GM23338 (cell line): ENCODE data around the gene S100B. TPM values are rescaled to one million over a fixed set of nuclear protein-coding genes. Genes with fewer than 3 reads are reported as not detected.

Experiments used
- ATAC-seq: fragments of 200-7000 bp; cut with Tn5 transposase; 3 replicates; pipeline ENCODE4 v1.9.1; 2020
- DNase-seq: peaks from one replicate; pipeline ENCODE4 v3.0.0-alpha.2; 2015; ENCODE audit warnings: low spot score
- H2AFZ ChIP-seq: fragments of 200-600 bp; sonication (generic); 2 replicates; pipeline ENCODE4 v1.8.0; 2016; ENCODE audit warnings: antibody characterized with exemption, mild to moderate bottlenecking, moderate library complexity
- H3F3A ChIP-seq: fragments of 200-600 bp; sonication (generic); replicated peaks from 2 replicates; pipeline ENCODE4 v1.8.0; 2017; ENCODE audit warnings: antibody characterized with exemption, mixed run types, low read depth
- H3K27ac ChIP-seq: fragments of 200-600 bp; sonication (generic); 2 replicates; pipeline ENCODE4 v1.6.1; 2016; ENCODE audit warnings: low read depth
- H3K27me3 ChIP-seq: fragments of 200-600 bp; sonication (generic); 2 replicates; pipeline ENCODE4 v1.8.0; 2016; ENCODE audit warnings: mild to moderate bottlenecking, mixed run types, moderate library complexity; ENCODE audit not compliant: insufficient read depth
- H3K36me3 ChIP-seq: fragments of 200-600 bp; sonication (generic); 2 replicates; pipeline ENCODE4 v1.8.0; 2016; ENCODE audit warnings: mild to moderate bottlenecking; ENCODE audit not compliant: insufficient read depth
- H3K4me1 ChIP-seq: fragments of 200-600 bp; sonication (generic); 2 replicates; pipeline ENCODE4 v1.8.0; 2016; ENCODE audit warnings: mild to moderate bottlenecking, moderate library complexity; ENCODE audit not compliant: insufficient read depth
- H3K4me2 ChIP-seq: fragments of 200-600 bp; sonication (generic); 2 replicates; pipeline ENCODE4 v1.7.1; 2017; ENCODE audit warnings: mixed run types
- H3K4me3 ChIP-seq: fragments of 200-600 bp; sonication (generic); 2 replicates; pipeline ENCODE4 v1.6.1; 2016; ENCODE audit warnings: mixed run types
- H3K79me2 ChIP-seq: fragments of 200-600 bp; sonication (generic); replicated peaks from 2 replicates; pipeline ENCODE4 v1.8.0; 2017; ENCODE audit warnings: mild to moderate bottlenecking; ENCODE audit not compliant: insufficient read depth
- H3K9me2 ChIP-seq: fragments of 200-600 bp; sonication (generic); 2 replicates; pipeline ENCODE4 v1.8.0; 2017; ENCODE audit not compliant: insufficient read depth
- H4K20me1 ChIP-seq: fragments of 200-600 bp; sonication (generic); replicated peaks from 2 replicates; pipeline ENCODE4 v1.8.0; 2017; ENCODE audit warnings: mild to moderate bottlenecking; ENCODE audit not compliant: insufficient read depth
- H3K27ac Mint-ChIP-seq: 2 replicates; pipeline ENCODE4 v1.8.0; 2020; ENCODE audit warnings: inconsistent platforms, mild to moderate bottlenecking, moderate library complexity, mixed read lengths
- H3K27me3 Mint-ChIP-seq: 3 replicates; pipeline ENCODE4 v1.8.0; 2022; ENCODE audit warnings: low read depth, mild to moderate bottlenecking, moderate library complexity, mixed read lengths, inconsistent platforms; ENCODE audit not compliant: insufficient read depth, poor library complexity
- H3K36me3 Mint-ChIP-seq: 3 replicates; pipeline ENCODE4 v1.8.0; 2021; ENCODE audit warnings: low read depth, mild to moderate bottlenecking, inconsistent platforms, moderate library complexity, mixed read lengths
- H3K4me1 Mint-ChIP-seq: 3 replicates; pipeline ENCODE4 v1.8.0; 2020; ENCODE audit warnings: mild to moderate bottlenecking, inconsistent platforms, mixed read lengths
- H3K4me3 Mint-ChIP-seq: 3 replicates; pipeline ENCODE4 v1.8.0; 2021; ENCODE audit warnings: moderate library complexity, mild to moderate bottlenecking, inconsistent platforms, mixed read lengths
- H3K9me3 Mint-ChIP-seq: 3 replicates; pipeline ENCODE4 v1.8.0; 2020; ENCODE audit warnings: moderate library complexity, mild to moderate bottlenecking, inconsistent platforms, mixed read lengths
- ETS1 ChIP-seq: IDR thresholded peaks from 2 replicates; pipeline ENCODE4 v1.6.1; 2016; ENCODE audit warnings: antibody characterized with exemption
- EZH2 ChIP-seq: fragments of 200-600 bp; sonication (generic); IDR thresholded peaks from one replicate; pipeline ENCODE4 v1.8.0; 2017; ENCODE audit warnings: antibody characterized with exemption, mild to moderate bottlenecking, low read depth; ENCODE audit not compliant: unreplicated experiment
- JUNB ChIP-seq: IDR thresholded peaks from one replicate; pipeline ENCODE4 v1.6.1; 2016; ENCODE audit warnings: antibody characterized with exemption; ENCODE audit not compliant: unreplicated experiment
- NANOG ChIP-seq: IDR thresholded peaks from 2 replicates; pipeline ENCODE4 v1.6.1; 2016; ENCODE audit warnings: antibody characterized with exemption, borderline replicate concordance
- POLR2AphosphoS5 ChIP-seq: IDR thresholded peaks from 2 replicates; pipeline ENCODE4 v1.6.1; 2016; ENCODE audit warnings: antibody characterized with exemption, low read depth
- REST ChIP-seq: IDR thresholded peaks from one replicate; pipeline ENCODE4 v1.6.1; 2018; ENCODE audit warnings: antibody characterized with exemption; ENCODE audit not compliant: unreplicated experiment
- STAT1 ChIP-seq: IDR thresholded peaks from one replicate; pipeline ENCODE4 v1.6.1; 2016; ENCODE audit warnings: antibody characterized with exemption; ENCODE audit not compliant: unreplicated experiment
- ZNF114 ChIP-seq: fragments of 250-450 bp; sonication (Bioruptor Pico); IDR thresholded peaks from 2 replicates; pipeline ENCODE4 v1.5.0; 2020; ENCODE audit warnings: mild to moderate bottlenecking, moderate library complexity
- ZNF331 ChIP-seq: fragments of 250-450 bp; sonication (Bioruptor Pico); IDR thresholded peaks from 2 replicates; pipeline ENCODE4 v1.5.0; 2020; ENCODE audit warnings: low read depth, mild to moderate bottlenecking, moderate library complexity
- polyA plus RNA-seq: library from polyadenylated mRNA; unstranded; fragments of >200 nt; fragmentation: Nextera tagmentation; extraction: Ambion mirVana; gene quantifications from 2 replicates; pipeline ENCODE4 v1.2.1, GENCODE V29; 2016
- total RNA-seq: library from RNA; depleted of rRNA; stranded (reverse); fragments of >200 nt; shearing (Covaris generic); gene quantifications from 2 replicates; pipeline ENCODE4 v1.2.3, GENCODE V29; 2014

S100B gene
- total and polyA plus RNA-seq, 2 experiments from 2014 or later, result 0.97 to 1.5 TPM

GRCh38 chr21:46605767-46606426 lies 1.0 kb upstream of the S100B start:
- peak overlapping the region; percentile 91 for H2AFZ ChIP-seq
- no peak overlapping the region for H3K27ac ChIP-seq
- no peak for TF ChIP-seq EZH2
- TF ChIP-seq ZNF331 (CRISPR knock-in tag), result no peak
- TF ChIP-seq ZNF114 (CRISPR knock-in tag), result no peak
- TF ChIP-seq ETS1, result no peak
- TF ChIP-seq STAT1, result no peak
- TF ChIP-seq NANOG, result no peak
- H3K4me3 ChIP-seq, result no peak overlapping the region
- no peaks in the 10 kb centered on the region for H4K20me1 ChIP-seq
- H3K9me3 Mint-ChIP-seq, result peaks cover 7% of the 10 kb centered on the region; the same call in 2 of the 3 replicates
- no peak overlapping the region for H3K4me3 Mint-ChIP-seq
- no peaks in the 10 kb centered on the region for H3K36me3 ChIP-seq
- no peaks in the 10 kb centered on the region for H3K9me2 ChIP-seq
- H3K36me3 Mint-ChIP-seq, result 0 out of 3 replicates have a peak, but pooled peaks cover 2% of the 10 kb centered on the region
- H3F3A ChIP-seq, result no peaks in the 10 kb centered on the region
- ATAC-seq (no peak), DNase-seq (no peak)
- H3K27me3 Mint-ChIP-seq, result no peaks in the 10 kb centered on the region
- no peak overlapping the region for H3K27ac Mint-ChIP-seq
- peaks cover 31% of the 10 kb centered on the region for H3K4me1 ChIP-seq
- no peaks in the 10 kb centered on the region for H3K27me3 ChIP-seq
- peaks cover 31% of the 10 kb centered on the region for H3K4me1 Mint-ChIP-seq
- H3K4me2 ChIP-seq, result no peak overlapping the region
- no peaks in the 10 kb centered on the region for H3K79me2 ChIP-seq

GRCh38 chr21:46604329-46604974 lies 430 bp downstream of the S100B start:
- Histone ChIP-seq H3K4me3 (no peak overlapping the region), H3K4me2 (peak overlapping the region; percentile 60), H4K20me1 (no peaks in the 10 kb centered on the region), H3K4me1 (peaks cover 31% of the 10 kb centered on the region), H2AFZ (peak overlapping the region; percentile 91), H3K27me3 (no peaks in the 10 kb centered on the region), H3K79me2 (no peaks in the 10 kb centered on the region), H3K9me2 (no peaks in the 10 kb centered on the region), H3F3A (no peaks in the 10 kb centered on the region), H3K36me3 (no peaks in the 10 kb centered on the region), H3K27ac (no peak overlapping the region)
- DNase-seq, result no peak
- no peak for ATAC-seq
- TF ChIP-seq ZNF331 (CRISPR knock-in tag) (no peak), EZH2 (no peak), ETS1 (no peak), ZNF114 (CRISPR knock-in tag) (no peak), NANOG (no peak), JUNB (no peak), REST (no peak), STAT1 (no peak), POLR2AphosphoS5 (no peak)
- Mint-ChIP-seq H3K27me3 (no peaks in the 10 kb centered on the region), H3K9me3 (no peaks in the 10 kb centered on the region), H3K4me3 (no peak overlapping the region), H3K27ac (no peak overlapping the region), H3K4me1 (peaks cover 31% of the 10 kb centered on the region), H3K36me3 (no peaks in the 10 kb centered on the region)
